Esophagus muscularis mucosa (tissue), 4 donors: ENCODE measurements around the gene SIX3.
A peak's percentile ranks its signal among the peaks of the same experiment; 100 is the strongest.

ENCODE experiments used
- EP300 ChIP-seq: sonication (generic); formaldehyde crosslinking; IDR thresholded peaks from one replicate; pipeline ENCODE4 v1.6.1; 2017; ENCODE audit warnings: antibody characterized with exemption
- POLR2A ChIP-seq: fragments of 450-650 bp; IDR thresholded peaks from one replicate; pipeline ENCODE4 v1.6.1; 2017; ENCODE audit warnings: antibody characterized with exemption, moderate library complexity, mild to moderate bottlenecking, low read depth
- POLR2AphosphoS5 ChIP-seq, 2 donors: sonication (generic); formaldehyde crosslinking; IDR thresholded peaks; one replicate each; pipeline ENCODE4 v1.6.1; 2017; ENCODE audit warnings: antibody characterized with exemption in 2 of 2
- TF ChIP-seq, protein P1 (sequence below), 3 experiments: fragments of 200-600 bp in 2 of 3; fragments of 450-650 bp in 1 of 3; sonication (generic) in 2 of 3; IDR thresholded peaks; one replicate each; pipeline ENCODE4 v1.5.1; 2017 to 2019; ENCODE audit warnings: antibody characterized with exemption in 3 of 3, mild to moderate bottlenecking in 2 of 3, moderate library complexity in 1 of 3

DNA sequence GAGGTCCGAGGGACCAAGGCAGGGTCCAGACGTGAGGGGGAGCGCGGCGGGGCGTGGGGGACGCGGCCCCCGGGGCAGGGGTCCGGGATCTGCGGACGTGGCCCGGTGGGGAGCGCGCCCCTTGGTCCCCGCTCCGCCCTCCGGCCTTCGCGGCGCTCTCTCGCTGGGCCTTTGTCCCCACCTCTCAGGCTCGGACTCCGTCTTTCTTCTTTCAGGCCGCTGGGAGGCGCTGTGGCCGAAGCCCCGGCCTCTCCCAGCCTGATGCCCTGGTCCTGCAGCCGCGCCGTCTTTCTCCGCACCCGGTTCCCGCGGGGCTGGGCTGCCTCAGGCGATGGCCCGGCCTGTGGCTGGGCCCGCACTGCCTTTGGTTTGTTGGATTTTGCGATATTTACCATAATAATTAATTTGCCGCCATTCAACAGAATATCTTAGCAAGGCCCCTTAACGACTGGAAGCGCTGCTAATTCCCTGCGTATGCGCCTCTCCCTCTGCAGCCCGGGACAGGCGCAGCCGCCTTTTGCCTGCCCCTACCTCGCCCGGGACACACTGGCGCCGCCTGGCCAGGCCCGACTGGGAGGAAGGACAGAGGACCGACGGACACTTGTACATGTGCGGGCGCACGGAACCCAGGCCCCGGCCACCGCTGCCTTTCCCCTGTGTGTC is 10.8 kb downstream of the SIX3 start:
- TF ChIP-seq, protein P1, sequence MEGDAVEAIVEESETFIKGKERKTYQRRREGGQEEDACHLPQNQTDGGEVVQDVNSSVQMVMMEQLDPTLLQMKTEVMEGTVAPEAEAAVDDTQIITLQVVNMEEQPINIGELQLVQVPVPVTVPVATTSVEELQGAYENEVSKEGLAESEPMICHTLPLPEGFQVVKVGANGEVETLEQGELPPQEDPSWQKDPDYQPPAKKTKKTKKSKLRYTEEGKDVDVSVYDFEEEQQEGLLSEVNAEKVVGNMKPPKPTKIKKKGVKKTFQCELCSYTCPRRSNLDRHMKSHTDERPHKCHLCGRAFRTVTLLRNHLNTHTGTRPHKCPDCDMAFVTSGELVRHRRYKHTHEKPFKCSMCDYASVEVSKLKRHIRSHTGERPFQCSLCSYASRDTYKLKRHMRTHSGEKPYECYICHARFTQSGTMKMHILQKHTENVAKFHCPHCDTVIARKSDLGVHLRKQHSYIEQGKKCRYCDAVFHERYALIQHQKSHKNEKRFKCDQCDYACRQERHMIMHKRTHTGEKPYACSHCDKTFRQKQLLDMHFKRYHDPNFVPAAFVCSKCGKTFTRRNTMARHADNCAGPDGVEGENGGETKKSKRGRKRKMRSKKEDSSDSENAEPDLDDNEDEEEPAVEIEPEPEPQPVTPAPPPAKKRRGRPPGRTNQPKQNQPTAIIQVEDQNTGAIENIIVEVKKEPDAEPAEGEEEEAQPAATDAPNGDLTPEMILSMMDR (IDR thresholded peaks at IDR 0.05), result peak; percentile 29 to 54 (median 45)
- no peak for TF ChIP-seq POLR2A
- no peak for TF ChIP-seq POLR2AphosphoS5 (IDR thresholded peaks at IDR 0.05)
- no peak for TF ChIP-seq EP300
